ENCODE results near the gene LRRC4C. TPM values are rescaled to one million over a fixed set of nuclear protein-coding genes. Genes with fewer than 3 reads are reported as not detected.

Gene LRRC4C
- total RNA-seq, 6 donors from 2014 or later = 0.37 to 1.2 (median 1.0) TPM; not detected in 2

DNA sequence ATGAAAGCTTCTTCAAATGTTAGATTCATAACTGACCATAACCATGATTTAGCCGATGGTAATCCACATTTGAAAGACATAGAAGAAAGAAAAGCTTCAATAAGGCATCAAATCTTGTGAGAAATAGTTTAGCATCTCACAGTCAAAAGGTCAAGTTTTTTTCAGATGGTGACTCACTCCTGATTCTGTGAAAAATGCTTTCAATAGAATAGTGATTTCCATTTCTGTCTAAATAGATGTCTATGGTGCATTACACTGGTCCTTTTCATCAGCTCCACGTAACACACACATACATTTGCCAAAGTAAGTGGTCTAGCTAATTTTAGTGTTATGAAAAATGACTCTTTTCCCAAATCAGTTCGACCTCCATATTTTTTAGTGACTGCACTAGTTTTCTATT, 139.2 kb downstream of the LRRC4C start:
- no peak for ATAC-seq (ENCODE audit: low FRiP score in 2 of 2)
- Histone ChIP-seq H3K4me1 (no peaks in the 10 kb centered on the region), H3K27ac (no peak overlapping the region), H3K36me3 (no peaks in the 10 kb centered on the region), H3K4me3 (no peak overlapping the region), H3K27me3 (no peaks in the 10 kb centered on the region), H3K9me3 (no peaks in the 10 kb centered on the region)
- DNase-seq = no peak
- TF ChIP-seq, protein P1, sequence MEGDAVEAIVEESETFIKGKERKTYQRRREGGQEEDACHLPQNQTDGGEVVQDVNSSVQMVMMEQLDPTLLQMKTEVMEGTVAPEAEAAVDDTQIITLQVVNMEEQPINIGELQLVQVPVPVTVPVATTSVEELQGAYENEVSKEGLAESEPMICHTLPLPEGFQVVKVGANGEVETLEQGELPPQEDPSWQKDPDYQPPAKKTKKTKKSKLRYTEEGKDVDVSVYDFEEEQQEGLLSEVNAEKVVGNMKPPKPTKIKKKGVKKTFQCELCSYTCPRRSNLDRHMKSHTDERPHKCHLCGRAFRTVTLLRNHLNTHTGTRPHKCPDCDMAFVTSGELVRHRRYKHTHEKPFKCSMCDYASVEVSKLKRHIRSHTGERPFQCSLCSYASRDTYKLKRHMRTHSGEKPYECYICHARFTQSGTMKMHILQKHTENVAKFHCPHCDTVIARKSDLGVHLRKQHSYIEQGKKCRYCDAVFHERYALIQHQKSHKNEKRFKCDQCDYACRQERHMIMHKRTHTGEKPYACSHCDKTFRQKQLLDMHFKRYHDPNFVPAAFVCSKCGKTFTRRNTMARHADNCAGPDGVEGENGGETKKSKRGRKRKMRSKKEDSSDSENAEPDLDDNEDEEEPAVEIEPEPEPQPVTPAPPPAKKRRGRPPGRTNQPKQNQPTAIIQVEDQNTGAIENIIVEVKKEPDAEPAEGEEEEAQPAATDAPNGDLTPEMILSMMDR (IDR thresholded peaks at IDR 0.05) = no peak
- TF ChIP-seq EP300 (IDR thresholded peaks at IDR 0.05) (no peak), POLR2A (IDR thresholded peaks at IDR 0.05) (no peak), POLR2AphosphoS5 (IDR thresholded peaks at IDR 0.05) (no peak)
- 58 to 83% methylated on average over 3 of the region's 3 CpGs for WGBS, 2 donors

GRCh38 chr11:41319434-41319833, 140.0 kb downstream of the LRRC4C start:
- Histone ChIP-seq H3K4me3 (no peak overlapping the region), H3K36me3 (no peaks in the 10 kb centered on the region), H3K9me3 (no peaks in the 10 kb centered on the region), H3K4me1 (no peaks in the 10 kb centered on the region), H3K27ac (no peak overlapping the region), H3K27me3 (no peaks in the 10 kb centered on the region)
- DNase-seq (no peak), ATAC-seq (ENCODE audit: low FRiP score in 2 of 2) (no peak)
- TF ChIP-seq POLR2AphosphoS5 (IDR thresholded peaks at IDR 0.05) (no peak), EP300 (IDR thresholded peaks at IDR 0.05) (no peak), POLR2A (IDR thresholded peaks at IDR 0.05) (no peak)
- TF ChIP-seq, protein P1 (IDR thresholded peaks at IDR 0.05) = no peak
- 69 to 75% methylated on average over 2 of the region's 2 CpGs for WGBS, 2 donors

DNA sequence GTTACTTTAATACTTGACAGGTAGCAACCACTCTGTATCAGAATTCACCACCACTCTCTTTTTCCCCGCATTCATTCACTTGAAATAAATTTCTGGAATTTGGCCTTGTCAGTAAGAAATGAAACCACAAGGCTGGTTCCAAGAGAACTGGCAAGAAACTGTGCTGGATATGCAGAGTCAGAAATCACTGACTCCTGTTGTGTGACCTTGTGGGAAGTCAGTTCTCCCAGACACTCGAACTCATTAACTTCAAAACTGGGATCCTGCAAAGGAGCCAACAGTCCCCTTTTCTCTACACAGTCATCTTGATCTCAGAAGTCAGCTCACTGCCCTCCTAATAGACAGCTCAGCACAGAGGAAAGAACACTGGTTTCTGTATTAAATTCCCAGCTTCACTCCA, 142.7 kb downstream of the LRRC4C start:
- 58 to 68% methylated on average over 2 of the region's 2 CpGs for WGBS, 2 donors
- DNase-seq (no peak), ATAC-seq (ENCODE audit: low FRiP score in 2 of 2) (no peak)
- no peaks in the 10 kb centered on the region for H3K36me3 ChIP-seq
- no peaks in the 10 kb centered on the region for H3K9me3 ChIP-seq
- H3K4me1 ChIP-seq = no peaks in the 10 kb centered on the region
- H3K27ac ChIP-seq = no peak overlapping the region
- TF ChIP-seq, protein P1 (IDR thresholded peaks at IDR 0.05) = no peak
- TF ChIP-seq POLR2AphosphoS5 (IDR thresholded peaks at IDR 0.05) (no peak), POLR2A (IDR thresholded peaks at IDR 0.05) (no peak), EP300 (IDR thresholded peaks at IDR 0.05) (no peak)
- H3K4me3 ChIP-seq = no peak overlapping the region
- no peaks in the 10 kb centered on the region for H3K27me3 ChIP-seq

DNA sequence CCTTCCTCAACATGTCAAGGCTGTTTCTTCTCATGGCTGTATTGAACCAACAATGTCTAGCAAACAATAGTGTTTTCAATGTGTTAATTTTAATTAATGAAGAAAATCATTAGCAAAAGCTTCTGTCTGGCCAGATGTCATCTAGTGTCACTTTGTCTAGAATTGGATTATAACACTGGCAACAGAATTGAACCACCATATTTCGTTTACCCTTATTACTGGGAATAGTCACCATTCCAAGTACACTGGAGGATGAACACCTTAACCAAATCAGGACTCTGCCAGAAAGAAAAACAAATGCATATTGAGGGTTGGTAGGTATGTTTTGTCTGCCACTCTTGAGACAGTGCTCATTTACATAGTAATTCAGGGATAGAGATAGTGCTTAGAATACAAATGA, 146.2 kb downstream of the LRRC4C start:
- Histone ChIP-seq H3K9me3 (no peaks in the 10 kb centered on the region), H3K4me3 (no peak overlapping the region), H3K36me3 (no peaks in the 10 kb centered on the region), H3K27me3 (no peaks in the 10 kb centered on the region), H3K4me1 (no peaks in the 10 kb centered on the region), H3K27ac (no peak overlapping the region)
- DNase-seq (no peak), ATAC-seq (ENCODE audit: low FRiP score in 2 of 2) (no peak)
- TF ChIP-seq, protein P1 (IDR thresholded peaks at IDR 0.05) = no peak
- no peak for TF ChIP-seq EP300 (IDR thresholded peaks at IDR 0.05)
- TF ChIP-seq POLR2A (IDR thresholded peaks at IDR 0.05) = no peak
- no peak for TF ChIP-seq POLR2AphosphoS5 (IDR thresholded peaks at IDR 0.05)
- WGBS, 2 donors = 63 to 81% methylated on average over 1 of the region's 1 CpG

DNA sequence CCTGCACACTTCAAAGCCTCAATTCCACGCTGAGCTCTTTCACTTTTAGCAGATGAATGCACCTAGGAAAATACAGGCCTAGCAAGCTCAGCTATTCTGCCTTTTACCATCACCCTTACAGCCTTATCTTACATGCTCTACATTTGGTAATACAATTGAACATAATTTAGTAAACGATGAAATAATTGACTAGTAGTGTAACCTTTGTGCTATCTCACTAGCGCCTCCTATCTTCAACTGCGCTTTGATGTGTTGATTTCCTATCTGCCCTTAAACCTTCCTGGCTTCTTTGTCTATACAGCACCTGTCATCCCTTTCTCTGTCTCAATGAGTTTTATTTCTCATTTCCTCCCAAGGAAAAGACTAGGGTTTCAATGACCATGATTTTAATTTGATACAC, 149.7 kb downstream of the LRRC4C start:
- Histone ChIP-seq H3K27ac (no peak overlapping the region), H3K27me3 (no peaks in the 10 kb centered on the region), H3K4me1 (no peaks in the 10 kb centered on the region), H3K4me3 (no peak overlapping the region), H3K9me3 (no peaks in the 10 kb centered on the region), H3K36me3 (no peaks in the 10 kb centered on the region)
- TF ChIP-seq POLR2A (IDR thresholded peaks at IDR 0.05) = no peak
- TF ChIP-seq POLR2AphosphoS5 (IDR thresholded peaks at IDR 0.05) = no peak
- no peak for TF ChIP-seq EP300 (IDR thresholded peaks at IDR 0.05)
- TF ChIP-seq, protein P1 (IDR thresholded peaks at IDR 0.05) = no peak
- ATAC-seq (ENCODE audit: low FRiP score in 2 of 2) = no peak
- WGBS, 2 donors = 75 to 76% methylated on average over 4 of the region's 4 CpGs
- DNase-seq = no peak
